Stimulated activated CD8-positive, alpha-beta memory T cell treated with anti-CD3 and anti-CD28 coated beads, Interleukin-7, amount 100 ng/mL, for 4 hours (primary cell): ENCODE results near the gene ENTPD6.
A peak's percentile ranks its signal among the peaks of the same experiment; 100 is the strongest.
"Not testable (repeated sequence)": the region's sequence is repeated elsewhere in the genome, so short reads cannot be mapped to it uniquely, and the experiment has no call there.

ENCODE experiments used
- DNase-seq, 2 donors: peaks; one replicate each; pipeline ENCODE4 v3.0.0-alpha.2; 2020; ENCODE audit warnings: low read depth in 2 of 2

Gene ENTPD6

DNA sequence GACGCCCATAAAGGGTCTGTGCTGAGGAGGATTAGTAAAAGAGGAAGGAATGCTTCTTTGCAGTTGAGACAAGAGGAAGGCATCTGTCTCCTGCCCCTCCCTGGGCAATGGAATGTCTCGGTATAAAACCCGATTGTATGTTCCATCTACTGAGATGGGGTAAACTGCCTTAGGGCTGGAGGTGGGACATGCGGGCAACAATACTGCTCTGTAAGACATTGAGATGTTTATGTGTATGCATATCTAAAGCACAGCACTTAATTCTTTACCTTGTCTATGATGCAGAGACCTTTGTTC is 46.1 kb downstream of the ENTPD6 start:
- not testable (repeated sequence) for DNase-seq

DNA sequence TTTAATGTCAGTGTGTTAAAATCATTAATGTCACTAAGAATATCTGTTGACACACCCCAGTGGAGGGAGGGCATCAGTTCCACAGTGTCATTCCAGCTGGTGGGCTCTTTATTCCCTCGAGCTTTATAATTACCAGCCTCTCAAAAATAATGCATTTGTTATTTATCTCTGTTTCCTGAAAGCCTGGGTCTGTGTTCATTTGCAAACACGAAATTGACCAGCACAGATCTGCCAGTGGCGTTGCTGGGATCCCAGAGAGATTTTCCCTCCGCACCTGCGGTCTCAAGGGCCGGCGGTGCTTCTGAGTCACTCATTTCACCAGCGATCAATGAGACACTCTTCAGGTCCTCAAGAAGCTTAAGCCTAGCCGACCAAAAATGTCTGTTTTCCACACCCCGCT is 46.7 kb downstream of the ENTPD6 start:
- DNase-seq = no peak

DNA sequence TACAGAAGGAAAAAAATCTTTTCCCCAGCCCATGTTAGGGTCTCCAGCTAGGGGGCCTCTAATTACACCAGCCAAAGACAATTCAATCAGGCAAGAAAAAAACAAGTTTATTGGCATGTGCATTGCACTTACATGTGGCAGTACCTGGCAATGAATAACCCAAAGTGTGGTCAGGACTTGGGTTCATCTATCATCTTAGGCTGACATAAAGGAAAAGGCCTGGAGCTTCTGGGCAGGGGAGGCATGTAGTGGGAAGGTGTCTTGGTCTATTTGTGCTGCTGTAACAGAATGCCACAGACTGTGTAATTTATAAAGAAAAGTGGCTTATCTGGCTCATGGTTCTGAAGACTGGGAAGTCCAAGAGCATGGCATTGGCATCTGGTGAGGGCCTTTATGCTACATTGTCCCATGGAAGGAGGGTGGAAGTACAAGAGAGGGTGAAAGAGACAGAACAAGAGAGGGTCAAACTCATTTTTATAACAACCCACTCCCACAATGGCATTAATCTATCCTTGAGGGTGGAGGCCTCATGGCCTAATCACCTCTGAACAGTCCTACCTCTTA is 48.0 kb downstream of the ENTPD6 start:
- DNase-seq = no peak

DNA sequence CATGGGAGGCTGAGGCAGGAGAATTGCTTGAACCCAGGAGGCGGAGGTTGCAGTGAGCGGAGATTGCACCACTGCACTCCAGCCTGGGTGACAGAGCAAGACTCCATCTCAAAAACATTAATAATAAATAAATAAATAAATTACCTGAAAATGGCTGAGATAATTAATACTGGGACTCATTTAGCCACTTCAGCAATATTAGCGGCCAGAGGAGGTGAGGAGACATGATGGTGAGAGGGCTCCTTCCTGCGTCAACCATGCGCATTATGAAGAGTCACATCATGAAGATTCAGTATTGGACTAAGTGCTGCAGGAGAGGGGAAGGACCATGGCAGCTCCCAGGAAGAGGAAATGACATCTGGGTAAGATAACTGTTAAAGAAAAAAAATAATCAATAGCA is 49.5 kb downstream of the ENTPD6 start:
- DNase-seq = no peak

DNA sequence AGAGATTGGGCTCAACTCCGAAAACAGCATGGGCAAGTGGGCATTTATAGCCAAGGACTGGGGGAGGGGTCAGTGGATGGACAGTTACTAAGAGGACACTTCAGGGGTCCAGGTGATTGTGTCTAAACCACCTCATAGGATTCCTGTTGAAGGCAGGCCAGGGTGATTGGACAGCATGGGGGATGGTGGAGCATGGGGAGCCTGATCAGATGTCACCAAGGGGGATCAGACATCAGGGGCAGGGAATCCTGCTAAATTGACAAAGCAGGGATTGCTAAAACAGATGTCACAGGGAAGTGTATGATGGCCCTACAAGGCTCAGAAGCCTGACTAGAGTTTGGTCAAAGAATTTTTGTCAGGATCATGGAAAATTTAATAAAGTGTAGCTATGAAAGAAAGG is 49.9 kb downstream of the ENTPD6 start:
- no peak for DNase-seq

DNA sequence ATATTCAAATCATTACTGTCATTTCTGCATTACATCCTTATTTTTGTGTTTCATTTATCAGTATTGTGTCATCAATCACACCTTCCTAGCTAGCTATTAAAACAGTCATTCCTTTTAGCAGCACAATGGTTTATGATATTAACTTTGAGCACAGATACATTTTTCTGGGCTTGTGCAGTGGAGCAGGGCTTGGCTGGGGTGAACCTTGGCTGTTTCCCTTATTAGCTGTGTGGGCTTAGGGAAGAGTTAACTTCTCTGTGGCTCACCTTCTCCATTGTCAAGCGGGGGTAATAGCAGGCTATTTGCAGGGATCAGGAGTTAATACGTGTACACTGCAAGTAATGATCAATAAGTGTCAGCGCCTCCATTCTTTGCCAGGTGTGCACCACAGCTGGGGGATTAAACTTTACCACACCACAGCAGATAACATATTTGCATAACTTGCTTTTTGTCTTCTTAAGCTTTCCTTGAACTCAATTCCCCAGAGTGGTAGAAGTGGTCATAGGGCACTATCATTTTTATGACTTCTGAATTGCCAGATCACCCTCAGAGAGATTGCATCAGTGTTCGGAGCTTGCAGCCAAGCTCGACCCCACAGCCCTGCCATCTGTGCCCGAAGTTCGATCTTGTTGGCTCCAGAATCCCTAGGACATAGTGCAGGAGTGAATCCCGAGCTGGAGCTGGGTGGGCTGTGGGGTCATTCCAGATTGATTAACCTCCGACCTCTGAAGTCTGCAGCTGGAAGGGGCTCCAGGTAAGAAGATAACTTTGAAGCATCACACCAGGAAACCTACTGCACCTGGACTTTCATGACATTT is 50.9 kb downstream of the ENTPD6 start:
- no peak for DNase-seq

DNA sequence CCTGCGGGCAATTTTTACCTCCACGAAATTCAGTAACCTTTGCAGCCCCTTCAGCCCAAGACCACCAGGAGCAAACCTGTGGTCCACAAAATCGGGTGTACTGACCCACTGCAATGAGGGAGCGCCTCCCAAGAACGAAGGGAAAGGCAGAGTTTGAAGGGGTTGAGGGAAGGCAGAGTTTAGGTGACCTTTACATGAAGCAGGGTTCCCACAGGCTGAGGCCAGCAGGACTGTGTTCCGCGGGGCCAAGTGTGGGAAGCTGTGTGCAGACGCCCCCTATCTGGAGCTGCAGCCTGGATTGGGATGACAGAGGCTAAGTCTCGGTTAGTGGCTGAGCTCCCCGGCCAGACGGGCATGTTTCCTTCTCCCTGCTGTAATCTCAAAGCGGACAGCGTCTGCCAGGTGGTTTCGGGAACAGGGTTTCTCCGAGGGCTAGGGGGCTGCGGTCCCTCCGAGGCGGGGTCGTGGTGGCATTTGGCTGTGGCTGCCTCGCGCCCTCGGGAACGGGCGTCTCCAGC is 51.5 kb downstream of the ENTPD6 start:
- DNase-seq = no peak

DNA sequence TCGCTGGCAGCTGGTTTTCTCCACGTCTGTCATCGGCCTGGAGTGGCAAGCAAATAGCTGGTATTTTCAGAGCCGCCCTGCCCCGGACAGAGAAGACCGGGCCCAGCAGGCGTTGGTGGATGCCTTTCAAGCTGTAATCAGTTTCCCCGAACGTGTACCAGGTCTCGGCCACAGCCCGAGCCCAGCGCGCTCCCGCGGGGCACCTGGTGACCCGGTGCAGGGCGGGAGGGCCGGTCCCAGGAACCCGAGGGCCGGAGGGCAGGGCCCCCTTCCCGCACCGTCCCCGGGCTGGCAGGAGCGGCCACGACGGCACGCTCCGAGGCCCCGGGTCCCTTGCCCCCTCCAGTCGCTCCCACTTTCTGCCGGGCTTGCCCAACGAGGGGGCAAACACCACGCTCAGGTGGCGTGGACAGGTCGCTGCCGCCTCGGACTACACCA is 52.0 kb downstream of the ENTPD6 start:
- no peak for DNase-seq

DNA sequence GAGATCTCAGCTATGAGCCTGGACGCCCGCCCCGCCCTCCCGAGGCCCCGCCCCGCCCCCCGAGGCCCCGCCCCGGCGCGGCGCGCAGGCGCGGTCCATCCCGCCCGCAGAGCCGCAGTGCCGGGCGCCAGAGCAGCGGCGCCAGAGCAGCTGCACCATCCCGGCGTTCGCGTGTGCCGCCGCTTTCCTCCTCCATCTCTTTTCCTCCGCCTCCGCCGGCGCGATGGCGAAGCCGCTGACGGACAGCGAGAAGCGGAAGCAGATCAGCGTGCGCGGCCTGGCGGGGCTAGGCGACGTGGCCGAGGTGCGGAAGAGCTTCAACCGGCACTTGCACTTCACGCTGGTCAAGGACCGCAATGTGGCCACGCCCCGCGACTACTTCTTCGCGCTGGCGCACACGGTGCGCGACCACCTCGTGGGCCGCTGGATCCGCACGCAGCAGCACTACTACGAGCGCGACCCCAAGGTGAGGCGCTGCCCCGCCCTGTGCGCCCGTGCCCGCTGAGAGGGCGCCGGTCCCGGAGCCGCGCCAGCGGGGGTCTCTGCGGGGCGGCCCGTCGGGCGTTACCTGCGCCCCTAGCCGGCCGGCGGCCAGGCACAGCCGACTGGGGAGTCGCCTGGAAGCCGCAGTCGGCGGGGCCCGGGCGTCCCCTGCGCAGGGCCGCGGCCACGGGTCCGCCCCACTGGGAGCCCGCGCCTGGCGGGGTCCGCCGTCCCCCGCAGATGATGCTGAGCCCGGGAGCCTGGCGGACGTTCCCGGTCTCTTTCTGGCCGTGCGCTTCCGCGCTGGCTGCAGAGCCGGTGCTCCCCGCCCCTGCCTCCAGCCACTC is 52.7 kb downstream of the ENTPD6 start, which contains the start of gene PYGB:
Gene PYGB (plus strand): TSS at position 130 of the 830 bp plus-strand sequence. CDS start 94 bp downstream, at position 224.
- peak; percentile 34 to 63 for DNase-seq

DNA sequence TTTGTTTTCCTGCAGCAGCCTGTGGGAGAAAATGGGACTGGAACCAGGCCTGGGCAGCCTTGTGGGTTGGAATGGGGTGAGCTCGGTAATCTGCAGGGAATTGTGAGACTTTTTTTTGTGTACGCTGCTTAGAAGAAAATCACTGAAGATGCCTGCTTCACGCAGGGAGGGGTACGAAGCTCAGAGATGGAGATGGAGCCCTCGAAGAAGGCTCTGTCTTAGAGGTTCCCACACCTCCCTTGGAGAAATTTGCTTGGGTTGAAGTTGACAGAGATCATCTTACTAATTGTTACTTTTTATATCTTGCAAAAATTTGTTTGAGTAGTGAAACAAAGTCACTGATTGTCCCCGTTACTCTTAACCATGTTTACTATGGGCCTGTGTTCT is 53.3 kb downstream of the ENTPD6 start:
- no peak for DNase-seq

DNA sequence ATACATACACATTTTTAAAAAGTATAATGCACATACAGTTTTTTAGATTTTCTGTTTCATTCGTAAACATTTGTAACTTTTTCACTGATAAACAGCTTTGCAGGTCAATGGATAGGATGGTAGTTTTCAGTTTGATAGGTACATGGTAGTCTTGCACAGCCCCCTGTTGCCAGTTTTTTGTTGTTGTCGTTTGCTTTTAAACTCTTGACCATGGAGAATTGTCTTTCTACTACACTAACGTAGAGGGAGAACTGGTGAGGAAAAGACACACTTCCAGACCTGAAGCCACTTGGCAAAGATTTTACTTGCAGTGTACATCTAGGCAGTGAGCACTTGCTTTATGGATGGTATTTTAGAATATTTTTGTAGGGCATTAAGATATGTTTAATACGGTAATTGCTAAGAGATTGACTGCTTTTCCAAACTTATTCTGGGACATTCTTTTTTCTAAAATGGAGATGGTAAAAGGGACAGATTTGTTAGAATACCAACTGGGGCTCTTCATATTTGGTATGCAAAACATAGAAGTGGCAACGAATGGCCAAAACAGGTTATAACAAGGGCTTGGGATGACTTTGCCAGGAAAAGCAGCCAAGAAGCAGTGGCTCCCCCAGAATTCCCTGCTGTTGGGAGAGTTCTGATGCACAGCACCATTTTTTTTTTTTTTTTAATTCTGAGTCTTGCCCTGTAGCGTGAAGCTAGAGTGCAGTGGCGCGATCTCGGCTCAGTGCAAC is 53.9 kb downstream of the ENTPD6 start:
- no peak for DNase-seq

DNA sequence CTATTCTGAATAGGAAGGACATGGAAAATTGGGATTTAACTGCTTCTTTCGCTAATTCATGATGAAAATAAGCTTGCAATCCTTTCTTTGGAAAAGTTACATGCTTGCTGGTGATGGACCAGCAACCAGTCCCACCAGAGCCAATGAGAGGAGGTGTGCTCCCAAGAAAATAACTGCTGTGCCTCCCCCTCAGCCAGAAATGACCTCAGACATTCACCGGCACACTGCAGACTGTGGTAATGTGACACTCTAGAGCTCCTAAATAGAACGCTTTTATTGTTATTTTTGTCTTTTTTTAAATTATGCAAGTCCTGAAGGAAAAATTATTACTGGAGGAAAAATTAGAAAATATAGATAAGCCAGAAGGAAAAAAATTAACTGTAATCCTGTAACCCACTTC is 55.0 kb downstream of the ENTPD6 start:
- no peak for DNase-seq

DNA sequence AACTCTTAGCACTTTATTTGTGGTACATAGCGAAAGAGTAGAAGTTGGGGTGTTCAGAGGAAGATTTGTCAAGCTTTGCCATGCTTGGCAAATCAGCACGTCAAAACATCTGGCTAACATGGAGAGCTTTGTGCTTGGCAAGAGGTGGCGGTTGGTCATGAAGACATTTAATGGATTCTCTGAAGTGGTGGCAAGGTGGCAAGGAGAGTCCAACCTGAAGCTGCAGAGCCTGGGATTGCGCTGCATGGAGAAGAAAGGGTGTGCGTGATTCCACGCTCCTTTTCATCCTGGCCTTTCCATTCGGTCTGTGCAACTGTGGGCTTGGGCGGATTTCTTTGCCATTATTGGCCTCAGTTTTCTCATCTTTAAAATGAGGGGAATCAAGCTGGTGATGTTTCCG is 55.5 kb downstream of the ENTPD6 start:
- DNase-seq = no peak

DNA sequence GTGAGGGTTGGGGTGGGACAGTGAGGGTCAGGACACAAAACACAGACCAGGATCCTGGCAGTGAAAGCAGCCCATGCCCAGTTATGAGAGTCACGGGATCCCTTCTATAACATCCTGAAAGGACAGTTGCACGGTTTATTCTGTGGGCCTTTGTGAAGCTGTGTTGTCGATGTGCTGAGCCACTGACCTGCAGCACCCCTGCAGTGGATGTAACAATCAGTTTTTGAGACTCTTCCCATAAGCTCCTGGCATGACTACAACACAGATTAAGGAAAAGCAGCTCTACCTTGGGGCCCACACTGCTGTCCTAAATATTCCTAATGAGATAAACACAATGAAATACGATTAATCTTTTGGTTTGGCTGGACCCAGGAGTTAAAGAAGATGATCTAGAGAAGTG is 56.0 kb downstream of the ENTPD6 start:
- no peak for DNase-seq

DNA sequence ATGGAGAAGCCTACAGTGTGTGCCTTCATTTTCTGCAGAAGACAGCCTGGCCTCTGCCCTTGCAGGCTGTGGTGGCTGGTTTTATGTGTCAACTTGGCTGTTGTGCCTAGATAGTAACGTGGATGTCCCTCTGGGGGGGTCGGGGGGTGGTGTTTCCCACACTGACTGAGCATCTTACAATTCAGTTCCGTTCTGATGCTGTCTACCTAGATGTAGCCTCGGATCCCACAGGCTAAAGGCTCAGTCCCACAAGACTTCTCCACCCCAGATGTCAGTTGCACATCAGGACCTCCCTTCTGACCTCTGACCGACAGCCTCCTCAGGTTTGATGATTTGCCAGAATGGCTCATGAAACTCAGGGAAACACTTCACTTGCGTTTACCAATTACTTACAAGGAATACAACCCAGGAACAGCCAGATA is 56.7 kb downstream of the ENTPD6 start:
- no peak for DNase-seq

DNA sequence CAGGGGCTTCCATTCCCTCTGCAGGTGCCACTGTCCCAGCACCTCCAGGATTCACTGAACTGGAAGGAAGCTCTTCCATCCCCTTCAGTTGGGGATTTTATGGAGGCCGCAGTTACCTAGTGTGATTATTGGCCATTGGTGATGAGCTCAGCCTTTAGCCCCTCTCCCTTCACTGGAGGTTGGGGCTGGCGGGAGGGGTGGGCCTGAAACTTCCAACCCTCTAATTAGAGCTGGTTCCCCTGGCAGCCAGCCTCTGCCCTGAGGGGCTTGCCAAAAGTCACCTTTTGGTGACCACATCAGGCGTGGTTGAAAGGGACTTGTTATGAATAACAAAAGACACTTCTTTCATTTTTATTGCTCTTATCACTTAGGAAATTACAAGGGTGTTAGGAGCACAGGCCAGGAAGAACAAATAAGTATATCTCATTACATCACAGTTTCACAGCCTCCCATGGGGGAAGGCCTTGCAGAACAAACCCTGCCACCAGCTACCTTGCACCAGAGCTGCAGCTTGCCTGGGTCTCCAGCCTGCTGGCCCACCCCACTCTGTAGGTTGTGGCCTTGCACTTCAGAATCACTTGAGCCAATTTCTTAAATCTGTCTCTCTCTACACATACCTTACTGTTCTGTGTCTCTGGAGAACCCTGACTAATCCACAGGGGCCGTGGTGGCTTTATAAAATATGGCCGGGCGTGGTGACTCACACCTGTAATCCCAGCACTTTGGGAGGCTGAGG is 57.3 kb downstream of the ENTPD6 start:
- DNase-seq = no peak

DNA sequence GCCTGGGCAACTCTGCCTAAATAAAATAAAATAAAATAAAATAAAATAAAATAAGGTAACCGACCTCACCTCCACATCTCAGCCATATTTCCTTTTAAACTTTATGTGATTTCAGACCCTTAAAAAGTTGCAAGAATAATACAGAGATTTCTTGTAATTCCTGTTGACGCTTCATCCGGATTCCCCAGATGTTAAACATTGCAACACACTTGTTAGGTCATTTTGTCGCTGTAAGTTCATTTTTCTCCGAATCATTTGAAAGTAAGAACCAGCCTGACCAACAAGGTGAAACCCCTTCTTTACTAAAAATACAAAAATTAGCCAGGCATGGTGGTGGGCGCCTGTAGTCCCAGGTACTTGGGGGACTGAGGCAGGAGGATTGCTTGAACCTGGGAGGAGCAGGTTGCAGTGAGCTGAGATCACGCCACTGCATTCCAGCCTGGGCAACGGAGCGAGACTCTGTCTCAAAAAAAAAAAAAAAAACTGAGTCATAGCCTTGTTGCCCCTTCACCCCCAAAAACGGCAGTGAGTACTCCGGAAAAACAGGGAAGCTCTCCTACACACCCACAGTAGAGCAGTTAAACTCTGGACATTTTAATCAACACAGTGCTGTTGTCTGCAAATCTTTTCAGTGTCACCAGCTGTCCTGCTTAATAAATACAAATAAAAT is 58.2 kb downstream of the ENTPD6 start:
- DNase-seq = no peak

DNA sequence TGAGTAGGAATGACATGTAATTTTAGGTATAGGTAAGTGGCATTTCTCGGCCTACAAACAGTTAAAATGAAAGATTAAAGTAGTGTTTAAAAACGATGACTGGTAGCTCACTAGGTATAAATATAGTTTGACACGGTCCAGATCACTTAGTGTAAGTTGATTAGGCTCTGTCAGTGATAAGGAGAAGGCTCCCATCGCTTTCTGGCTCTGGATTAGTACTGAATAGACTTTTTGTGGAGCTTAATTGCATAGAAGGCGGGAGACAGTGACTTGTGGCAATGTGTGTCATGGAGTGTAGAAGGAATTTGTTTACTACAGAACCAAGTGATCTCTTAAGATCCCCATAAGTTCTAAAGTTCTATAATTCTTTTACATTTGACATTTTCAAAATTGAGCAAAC is 59.1 kb downstream of the ENTPD6 start:
- no peak for DNase-seq

DNA sequence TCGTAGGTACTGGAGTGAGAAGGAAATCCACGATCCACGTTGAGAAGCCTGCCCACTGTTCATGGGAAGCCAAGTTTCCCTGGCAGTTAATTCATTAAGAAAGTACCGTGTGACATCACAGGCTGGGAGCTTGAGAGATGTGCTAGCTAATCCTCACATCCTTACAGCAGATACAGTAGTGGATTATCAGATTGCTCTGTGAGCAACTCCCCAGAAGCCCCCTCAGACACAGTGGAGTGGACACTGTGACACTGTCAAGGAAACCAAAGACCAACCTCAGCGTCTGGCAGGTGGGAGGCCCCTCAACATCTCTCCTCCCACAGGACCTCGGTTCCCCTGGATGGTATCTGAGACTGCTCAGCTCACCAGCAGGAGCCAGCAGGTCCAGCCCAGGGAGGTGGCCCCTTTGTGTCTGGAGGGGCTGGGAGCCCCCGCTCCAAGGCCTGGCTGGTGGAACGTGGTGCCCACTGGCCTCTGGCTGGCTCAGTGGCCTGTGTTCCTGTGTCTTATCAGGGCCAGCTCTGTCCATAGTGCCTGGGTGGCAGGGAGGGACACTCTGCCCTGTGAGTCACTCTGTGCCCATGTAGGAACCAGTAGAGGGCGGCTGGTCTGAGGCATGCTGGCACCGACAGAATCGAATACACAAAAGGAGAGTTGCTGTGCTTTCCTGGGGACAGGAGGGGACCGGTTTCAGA is 59.6 kb downstream of the ENTPD6 start:
- DNase-seq = no peak
